Colon (tissue), 2 donors: ENCODE results near the gene MAN2A2.
"Not testable (repeated sequence)": the region's sequence is repeated elsewhere in the genome, so short reads cannot be mapped to it uniquely, and the experiment has no call there.

Source experiments
- FAIRE-seq: peaks from 2 replicates; lab custom pipeline; 2012; peaks lifted over from hg19 to GRCh38; lab: Jason Lieb, UNC
- donor health status: control.
- donor health status: control.

Gene MAN2A2

GRCh38 chr15:90871139-90871715 is 31.9 kb upstream of the MAN2A2 start:
- FAIRE-seq = no peak

- no peak for FAIRE-seq
Observed at GRCh38 chr15:90871716-90872485, 31.2 kb upstream of the MAN2A2 start.

GRCh38 chr15:90872486-90873184 is 30.5 kb upstream of the MAN2A2 start:
- FAIRE-seq = no peak

GRCh38 chr15:90873488-90873997 is 29.6 kb upstream of the MAN2A2 start:
- FAIRE-seq = no peak

- FAIRE-seq = no peak
Observed at GRCh38 chr15:90873998-90874605, 29.0 kb upstream of the MAN2A2 start.

- FAIRE-seq = not testable (repeated sequence)
Observed at GRCh38 chr15:90874986-90875385, 28.1 kb upstream of the MAN2A2 start.

- FAIRE-seq = no peak
Observed at GRCh38 chr15:90875549-90875981, 27.5 kb upstream of the MAN2A2 start.

- FAIRE-seq = no peak
Observed at GRCh38 chr15:90876046-90876445, 27.1 kb upstream of the MAN2A2 start.

GRCh38 chr15:90876512-90877170 is 26.5 kb upstream of the MAN2A2 start:
- FAIRE-seq = no peak

- FAIRE-seq = no peak
Observed at GRCh38 chr15:90877315-90877714, 25.8 kb upstream of the MAN2A2 start.

- no peak for FAIRE-seq
Observed at GRCh38 chr15:90877996-90878395, 25.1 kb upstream of the MAN2A2 start.

GRCh38 chr15:90878660-90879059 is 24.4 kb upstream of the MAN2A2 start:
- FAIRE-seq = no peak

- no peak for FAIRE-seq
Observed at GRCh38 chr15:90879730-90880366, 23.3 kb upstream of the MAN2A2 start.

GRCh38 chr15:90880381-90881145 is 22.5 kb upstream of the MAN2A2 start:
- FAIRE-seq = no peak

GRCh38 chr15:90881181-90881977 is 21.7 kb upstream of the MAN2A2 start:
- no peak for FAIRE-seq

GRCh38 chr15:90881978-90882721 is 21.0 kb upstream of the MAN2A2 start:
- FAIRE-seq = no peak

- FAIRE-seq = no peak
Observed at GRCh38 chr15:90882781-90883525, 20.1 kb upstream of the MAN2A2 start.

GRCh38 chr15:90883526-90883975 is 19.6 kb upstream of the MAN2A2 start:
- no peak for FAIRE-seq
